PC-9 (cell line): ENCODE results near the gene SGIP1. TPM values are rescaled to one million over a fixed set of nuclear protein-coding genes. Genes with fewer than 3 reads are reported as not detected.

Experiments
- BruUV-seq: library from RNA; stranded (reverse); fragments of 400-500 nt; replicated peaks from 2 replicates; lab custom pipeline; 2021; lab: Mats Ljungman, UMichigan
- CTCF ChIA-PET: fragments of 300-600 bp; sonication (Branson Sonifier 250); formaldehyde crosslinking; loops from one replicate; lab custom pipeline; 2022; ENCODE audit warnings: antibody characterized with exemption; lab: Charles Lee
- POLR2A ChIA-PET: fragments of 300-600 bp; sonication (Branson Sonifier 250); formaldehyde crosslinking; loops from one replicate; lab custom pipeline; 2022; ENCODE audit warnings: antibody characterized with exemption; ENCODE audit not compliant: unreplicated experiment; lab: Charles Lee
- DNase-seq, 2 experiments: peaks; one replicate each; pipeline versions ENCODE4 v3.0.0 to v3.0.0-alpha.2; 2015 to 2022; ENCODE audit warnings: mixed read lengths in 1 of 2
- H2AFZ ChIP-seq: fragments of 200-600 bp; sonication (generic); 2 replicates; pipeline ENCODE4 v1.8.1; 2017; ENCODE audit warnings: antibody characterized with exemption
- H3F3A ChIP-seq: fragments of 200-600 bp; sonication (generic); 2 replicates; pipeline ENCODE4 v1.8.1; 2017; ENCODE audit warnings: antibody characterized with exemption, mild to moderate bottlenecking, low read depth; ENCODE audit not compliant: insufficient read depth
- H3K27ac ChIP-seq: fragments of 200-600 bp; sonication (generic); 2 replicates; pipeline ENCODE4 v1.6.1; 2016; ENCODE audit warnings: mixed run types
- H3K27me3 ChIP-seq: fragments of 200-600 bp; sonication (generic); 2 replicates; pipeline ENCODE4 v1.6.1; 2016; ENCODE audit warnings: low read depth, mixed run types; ENCODE audit not compliant: insufficient read depth
- H3K36me3 ChIP-seq: fragments of 200-600 bp; sonication (generic); 2 replicates; pipeline ENCODE4 v1.6.1; 2016; ENCODE audit warnings: low read depth, mixed run types
- H3K4me1 ChIP-seq: fragments of 200-600 bp; sonication (generic); replicated peaks from 2 replicates; pipeline ENCODE4 v1.6.1; 2016; ENCODE audit warnings: mixed run types; ENCODE audit not compliant: insufficient read depth
- H3K4me2 ChIP-seq: fragments of 200-600 bp; sonication (generic); 2 replicates; pipeline ENCODE4 v1.6.1; 2017; ENCODE audit warnings: mixed run types
- H3K4me3 ChIP-seq: fragments of 200-600 bp; sonication (generic); 2 replicates; pipeline ENCODE4 v1.6.1; 2016; ENCODE audit warnings: mixed run types
- H3K79me2 ChIP-seq: fragments of 200-600 bp; sonication (generic); 2 replicates; pipeline ENCODE4 v1.6.1; 2017; ENCODE audit warnings: low read depth, mixed run types
- H3K9me2 ChIP-seq: fragments of 200-600 bp; sonication (generic); 2 replicates; pipeline ENCODE4 v1.8.1; 2017; ENCODE audit warnings: mild to moderate bottlenecking; ENCODE audit not compliant: insufficient read depth
- H3K9me3 ChIP-seq: fragments of 200-600 bp; sonication (generic); 2 replicates; pipeline ENCODE4 v1.8.1; 2016; ENCODE audit warnings: low read depth; ENCODE audit not compliant: insufficient read depth
- H4K20me1 ChIP-seq: fragments of 200-600 bp; sonication (generic); 2 replicates; pipeline ENCODE4 v1.8.1; 2017; ENCODE audit not compliant: insufficient read depth
- CTCF ChIP-seq: fragments of 200-600 bp; sonication (generic); conservative IDR thresholded peaks from 2 replicates; pipeline ENCODE4 v1.6.1; 2017; ENCODE audit warnings: mixed run types, antibody characterized with exemption, mild to moderate bottlenecking, moderate library complexity
- EZH2 ChIP-seq: fragments of 200-600 bp; sonication (generic); IDR thresholded peaks from 2 replicates; pipeline ENCODE4 v1.8.0; 2017; ENCODE audit warnings: antibody characterized with exemption, low read depth
- intact Hi-C: fragments of 100-400 bp; cut with micrococcal nuclease; formaldehyde crosslinking; loops from one replicate; pipeline ENCODE4 v1.10.0; 2022; ENCODE audit not compliant: unreplicated experiment
- total RNA-seq: library from RNA; stranded (reverse); gene quantifications from 2 replicates; pipeline ENCODE4 v1.2.3, GENCODE V29; 2021

The SGIP1 gene
- total RNA-seq, 1 experiment from 2014 or later: not detected

DNA sequence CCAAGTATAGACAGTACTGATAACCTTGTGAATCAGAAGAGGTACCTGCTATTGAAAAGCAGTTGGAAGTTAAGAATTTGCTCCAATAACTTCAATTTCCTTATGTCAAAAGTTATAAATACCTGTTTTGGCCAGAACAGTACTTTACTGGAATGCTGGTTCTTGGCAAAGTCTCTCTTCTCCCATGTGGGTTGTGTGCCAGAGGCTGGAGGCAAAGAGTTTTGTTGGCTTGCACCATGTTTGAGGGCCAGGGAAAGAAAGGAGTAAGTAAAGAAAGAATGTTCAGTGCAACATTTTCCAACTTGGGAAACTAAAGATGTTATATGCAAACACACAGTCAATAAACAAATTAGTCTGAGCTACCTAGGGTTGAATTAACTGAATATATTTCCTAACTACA lies 151.3 kb downstream of the SGIP1 start:
- no peaks in the 10 kb centered on the region for H3K27me3 ChIP-seq
- no peak for DNase-seq
- H2AFZ ChIP-seq: no peak overlapping the region
- CTCF ChIA-PET: no interaction called here
- POLR2A ChIA-PET: no interaction called here
- H3K4me2 ChIP-seq: no peak overlapping the region
- H3K9me2 ChIP-seq: no peaks in the 10 kb centered on the region
- 0 out of 2 replicates have a peak, but pooled peaks cover 6% of the 10 kb centered on the region for H3K9me3 ChIP-seq
- H4K20me1 ChIP-seq: no peaks in the 10 kb centered on the region
- no peaks in the 10 kb centered on the region for H3K36me3 ChIP-seq
- no peak overlapping the region for H3K4me3 ChIP-seq
- no TSS peak for BruUV-seq
- TF ChIP-seq EZH2 (no peak), CTCF (no peak)
- no peaks in the 10 kb centered on the region for H3F3A ChIP-seq
- H3K79me2 ChIP-seq: no peaks in the 10 kb centered on the region
- intact Hi-C loops: no loop called here
- H3K4me1 ChIP-seq: no peaks in the 10 kb centered on the region
- no peak overlapping the region for H3K27ac ChIP-seq

DNA sequence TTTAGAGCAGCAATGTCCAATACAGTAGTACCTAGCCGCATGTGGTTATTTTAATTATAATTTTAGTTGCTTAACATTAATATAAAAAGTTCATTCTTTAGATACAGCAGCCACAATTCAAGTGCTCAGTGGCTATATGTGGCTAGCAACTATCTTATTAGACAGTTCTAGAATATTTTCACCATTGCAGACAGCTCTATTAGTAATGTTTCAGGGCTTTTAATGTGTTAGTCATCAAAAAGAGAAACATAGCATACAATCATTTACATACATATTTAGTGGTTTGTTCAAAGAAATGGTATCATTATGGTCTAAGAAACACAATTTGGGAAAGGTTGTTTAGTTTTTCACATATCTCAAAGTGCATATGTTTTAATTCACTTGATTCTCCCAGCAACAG lies 151.7 kb downstream of the SGIP1 start:
- DNase-seq: no peak
- H2AFZ ChIP-seq: no peak overlapping the region
- H3K9me2 ChIP-seq: no peaks in the 10 kb centered on the region
- no peaks in the 10 kb centered on the region for H4K20me1 ChIP-seq
- no TSS peak for BruUV-seq
- H3K27me3 ChIP-seq: no peaks in the 10 kb centered on the region
- intact Hi-C loops: no loop called here
- no peaks in the 10 kb centered on the region for H3F3A ChIP-seq
- no peak for TF ChIP-seq EZH2
- no peak for TF ChIP-seq CTCF
- H3K36me3 ChIP-seq: no peaks in the 10 kb centered on the region
- ChIA-PET POLR2A (no interaction called here), CTCF (no interaction called here)
- H3K4me1 ChIP-seq: no peaks in the 10 kb centered on the region
- no peak overlapping the region for H3K4me3 ChIP-seq
- H3K4me2 ChIP-seq: no peak overlapping the region
- H3K79me2 ChIP-seq: no peaks in the 10 kb centered on the region
- H3K9me3 ChIP-seq: 0 out of 2 replicates have a peak, but pooled peaks cover 6% of the 10 kb centered on the region
- H3K27ac ChIP-seq: no peak overlapping the region

GRCh38 chr1:66686406-66686805 lies 152.5 kb downstream of the SGIP1 start:
- Histone ChIP-seq H3K9me2 (no peaks in the 10 kb centered on the region), H2AFZ (no peak overlapping the region), H4K20me1 (no peaks in the 10 kb centered on the region), H3K36me3 (no peaks in the 10 kb centered on the region), H3K79me2 (no peaks in the 10 kb centered on the region), H3K27ac (no peak overlapping the region), H3K4me1 (no peaks in the 10 kb centered on the region), H3K4me3 (no peak overlapping the region), H3F3A (no peaks in the 10 kb centered on the region), H3K9me3 (0 out of 2 replicates have a peak, but pooled peaks cover 6% of the 10 kb centered on the region), H3K4me2 (no peak overlapping the region), H3K27me3 (no peaks in the 10 kb centered on the region)
- BruUV-seq: no TSS peak
- ChIA-PET CTCF (no interaction called here), POLR2A (no interaction called here)
- TF ChIP-seq CTCF: no peak
- TF ChIP-seq EZH2: no peak
- intact Hi-C loops: no loop called here
- no peak for DNase-seq
